H1 (cell line): ENCODE results near the gene RPS6KA2.

ENCODE experiments used
- EP300 ChIP-seq, 2 experiments: IDR thresholded peaks; 1 replicate in 1 of 2; 2 replicates in 1 of 2; pipeline ENCODE4 v1.6.1; 2011 to 2012; ENCODE audit warnings: low read depth in 2 of 2, low read length in 2 of 2, mild to moderate bottlenecking in 2 of 2, borderline replicate concordance in 1 of 2, inconsistent platforms in 1 of 2, moderate library complexity in 1 of 2
- SUZ12 ChIP-seq: fragments of 200-600 bp; sonication (generic); IDR thresholded peaks from 2 replicates; pipeline ENCODE4 v1.6.1; 2012; ENCODE audit warnings: mild to moderate bottlenecking, inconsistent platforms, low read length, moderate library complexity, mixed read lengths
- TF ChIP-seq, protein P1 (sequence below), 3 experiments: IDR thresholded peaks; 1 replicate in 2 of 3; 2 replicates in 1 of 3; pipeline versions ENCODE4 v1.5.1 to v1.6.1; 2011; ENCODE audit warnings: low read length in 3 of 3, mild to moderate bottlenecking in 3 of 3, inconsistent platforms in 2 of 3, low read depth in 1 of 3, moderate library complexity in 1 of 3; ENCODE audit not compliant: insufficient read depth in 1 of 3; ENCODE audit errors: control extremely low read depth in 1 of 3

DNA sequence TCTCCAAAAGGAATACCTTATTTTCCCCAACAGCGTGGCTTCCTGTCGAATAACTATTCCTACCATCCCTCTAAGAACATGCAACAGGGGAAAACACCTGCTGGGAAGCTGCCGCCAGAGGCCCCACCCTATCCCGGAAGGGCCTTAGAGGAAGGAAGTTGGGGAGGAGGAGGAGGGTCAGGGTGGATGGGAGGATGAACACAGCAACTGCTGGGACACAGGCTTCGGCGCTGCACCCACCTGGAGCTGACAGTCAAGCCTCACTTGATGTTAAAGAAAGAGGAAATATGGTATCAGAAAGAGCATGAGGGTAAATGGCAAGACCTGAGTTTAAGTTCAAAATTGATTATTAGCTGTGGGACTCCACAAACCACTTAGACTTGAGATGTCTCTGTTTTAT is 36.5 kb upstream of the RPS6KA2 start:
- TF ChIP-seq, protein P1, sequence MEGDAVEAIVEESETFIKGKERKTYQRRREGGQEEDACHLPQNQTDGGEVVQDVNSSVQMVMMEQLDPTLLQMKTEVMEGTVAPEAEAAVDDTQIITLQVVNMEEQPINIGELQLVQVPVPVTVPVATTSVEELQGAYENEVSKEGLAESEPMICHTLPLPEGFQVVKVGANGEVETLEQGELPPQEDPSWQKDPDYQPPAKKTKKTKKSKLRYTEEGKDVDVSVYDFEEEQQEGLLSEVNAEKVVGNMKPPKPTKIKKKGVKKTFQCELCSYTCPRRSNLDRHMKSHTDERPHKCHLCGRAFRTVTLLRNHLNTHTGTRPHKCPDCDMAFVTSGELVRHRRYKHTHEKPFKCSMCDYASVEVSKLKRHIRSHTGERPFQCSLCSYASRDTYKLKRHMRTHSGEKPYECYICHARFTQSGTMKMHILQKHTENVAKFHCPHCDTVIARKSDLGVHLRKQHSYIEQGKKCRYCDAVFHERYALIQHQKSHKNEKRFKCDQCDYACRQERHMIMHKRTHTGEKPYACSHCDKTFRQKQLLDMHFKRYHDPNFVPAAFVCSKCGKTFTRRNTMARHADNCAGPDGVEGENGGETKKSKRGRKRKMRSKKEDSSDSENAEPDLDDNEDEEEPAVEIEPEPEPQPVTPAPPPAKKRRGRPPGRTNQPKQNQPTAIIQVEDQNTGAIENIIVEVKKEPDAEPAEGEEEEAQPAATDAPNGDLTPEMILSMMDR (IDR thresholded peaks at IDR 0.05; ENCODE audit: control extremely low read depth in 1 of 3, insufficient read depth in 1 of 3, low read depth in 1 of 3, low read length in 3 of 3), result no peak
- TF ChIP-seq EP300 (IDR thresholded peaks at IDR 0.05; ENCODE audit: borderline replicate concordance in 1 of 2, low read depth in 2 of 2, low read length in 2 of 2) (no peak), SUZ12 (no peak)
